Stimulated activated CD8-positive, alpha-beta memory T cell treated with anti-CD3 and anti-CD28 coated beads, Interleukin-15, amount 100 ng/mL, for 1 hour (primary cell): ENCODE measurements around the gene NDUFB6.
"Not testable (repeated sequence)": the region's sequence is repeated elsewhere in the genome, so short reads cannot be mapped to it uniquely, and the experiment has no call there.

Experiments
- DNase-seq: peaks from one replicate; pipeline ENCODE4 v3.0.0-alpha.2; 2020; ENCODE audit warnings: low read depth

The NDUFB6 gene

DNA sequence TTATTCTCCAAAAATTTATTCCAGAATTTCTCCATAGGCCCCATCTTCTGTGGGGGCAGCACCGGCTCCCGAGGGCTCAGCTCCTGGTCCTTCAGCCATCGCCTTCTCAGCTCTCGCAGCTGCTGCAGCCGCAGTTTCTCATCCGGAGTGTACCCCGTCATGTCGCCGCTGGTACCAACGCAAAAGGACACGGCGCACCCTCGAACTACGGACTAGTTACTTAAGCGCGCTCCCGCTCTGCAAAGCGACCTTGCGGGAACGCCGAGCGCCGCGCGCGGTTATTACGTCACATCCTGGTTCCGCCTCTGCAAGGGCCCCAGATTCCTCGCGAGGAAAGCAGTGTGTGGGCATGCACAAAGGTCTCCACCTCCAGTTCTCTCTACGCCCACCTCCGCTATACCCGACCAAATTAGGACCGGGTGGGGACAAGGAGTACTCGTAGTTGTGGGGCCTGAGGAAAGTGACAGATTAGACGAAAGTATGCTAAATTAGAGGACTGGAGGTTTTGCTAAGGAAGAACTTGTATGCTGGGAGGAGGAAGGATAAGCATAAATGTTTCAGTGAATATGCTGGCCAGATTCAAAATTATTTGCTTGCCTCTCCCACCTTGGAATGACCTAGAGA is at the start of gene NDUFB6:
Gene NDUFB6 (minus strand): TSS at position 260 of the 624 bp plus-strand sequence. CDS start 99 bp downstream, at position 161.
- peak; percentile 92 for DNase-seq

- DNase-seq = no peak
Measured at GRCh38 chr9:32618261-32618660, 45.3 kb upstream of the NDUFB6 start.

- DNase-seq = no peak
Measured at GRCh38 chr9:32606811-32607210, 33.9 kb upstream of the NDUFB6 start.

DNA sequence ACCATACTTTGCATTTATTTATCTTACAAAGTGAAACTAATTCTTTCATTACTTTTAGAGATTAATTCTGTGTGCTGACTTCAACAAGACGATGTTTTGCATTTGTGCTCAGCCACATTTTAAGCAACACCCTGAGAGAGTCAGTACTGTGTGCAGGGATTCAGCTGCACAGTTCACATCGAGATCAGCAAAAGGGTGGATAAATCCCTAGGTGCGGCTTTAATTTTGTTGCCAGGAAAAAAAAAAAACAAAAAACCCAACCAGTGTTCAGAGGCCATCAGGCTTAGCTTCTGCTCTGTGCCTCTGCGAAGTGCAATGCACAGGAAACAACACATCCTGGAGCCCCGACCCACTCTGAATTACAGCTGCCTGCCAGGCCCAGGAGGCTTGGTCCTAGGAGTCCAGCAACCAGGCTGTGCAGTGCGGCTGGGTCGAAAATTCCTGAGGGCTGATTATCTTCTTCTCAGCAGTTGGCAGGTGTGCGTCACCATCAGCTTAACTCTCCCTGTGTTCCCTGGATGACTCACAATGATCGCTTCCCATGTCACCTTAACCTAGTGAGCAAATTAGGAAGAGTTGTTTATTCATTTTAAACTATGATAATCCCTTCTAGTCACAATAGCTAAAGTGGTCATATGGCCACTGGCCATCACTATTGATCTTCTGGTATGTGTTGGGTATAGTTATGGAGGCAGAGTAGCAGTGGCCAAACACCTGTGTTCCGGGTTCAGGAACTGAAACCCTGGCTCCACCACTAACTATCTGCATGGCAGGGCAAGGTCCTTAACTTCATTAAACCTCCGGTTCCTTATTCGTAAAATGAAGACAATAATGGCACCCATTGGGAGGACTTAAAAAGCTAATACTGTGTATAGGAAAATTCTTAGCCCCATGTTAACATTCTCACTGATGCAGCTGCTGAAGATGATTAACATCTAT is 31.2 kb upstream of the NDUFB6 start:
- DNase-seq = no peak

DNA sequence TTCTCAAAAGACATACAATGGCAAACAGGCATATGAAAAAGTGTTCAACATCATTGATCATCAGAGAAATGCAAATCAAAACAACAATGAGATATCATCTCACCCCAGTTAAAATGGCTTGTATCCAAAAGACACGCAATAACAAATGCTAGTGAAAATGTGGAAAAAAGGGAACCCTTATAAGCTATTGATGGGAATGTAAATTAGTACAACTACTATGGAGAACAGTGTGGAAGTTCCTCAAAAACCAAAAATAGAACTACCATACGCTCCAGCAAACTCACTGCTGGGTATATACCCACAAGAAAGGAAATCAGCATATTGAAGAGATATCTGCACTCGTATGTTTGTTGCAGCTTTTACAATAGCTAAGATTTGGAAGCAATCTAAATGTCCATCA is 26.1 kb upstream of the NDUFB6 start:
- DNase-seq = not testable (repeated sequence)

DNA sequence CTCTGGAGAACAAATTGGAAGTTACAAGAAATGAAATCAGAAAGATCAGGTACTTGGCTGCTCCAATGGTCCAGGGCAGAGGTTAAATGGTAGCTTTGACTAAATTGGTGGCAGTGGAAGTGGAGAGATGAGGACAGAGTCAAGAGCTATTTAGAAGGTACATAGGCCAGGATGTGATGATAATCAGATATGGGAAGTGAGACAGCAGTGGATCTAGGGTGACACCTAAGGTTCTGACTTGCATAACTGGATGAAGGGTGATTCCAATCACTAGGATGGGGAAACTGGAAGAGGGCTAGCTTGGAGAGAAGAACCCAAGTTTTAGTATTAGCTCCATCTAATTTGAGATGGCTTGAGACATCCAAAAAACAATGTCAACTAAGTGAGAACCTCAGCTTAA is 24.0 kb upstream of the NDUFB6 start:
- no peak for DNase-seq

- DNase-seq = no peak
Measured at GRCh38 chr9:32596096-32596865, 23.3 kb upstream of the NDUFB6 start.

DNA sequence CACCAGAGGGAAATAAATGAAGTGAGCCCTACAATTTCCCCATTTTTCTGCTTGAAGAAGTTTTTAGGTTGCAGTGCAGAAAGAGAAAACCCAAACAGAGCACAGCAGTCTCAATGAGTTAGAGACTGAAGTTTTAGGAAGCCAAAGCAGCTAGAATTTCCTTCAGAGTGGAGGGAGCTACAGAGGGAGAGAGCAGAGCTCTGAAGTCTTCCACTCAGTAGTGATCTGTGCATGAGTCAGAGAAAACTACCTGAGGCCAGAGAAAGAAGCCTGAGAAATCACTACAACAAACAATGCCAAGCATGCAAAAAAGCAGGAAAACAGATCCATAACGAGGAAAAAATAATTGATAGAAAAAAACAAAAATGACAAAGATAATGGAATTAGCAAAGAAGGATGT is 17.9 kb upstream of the NDUFB6 start:
- DNase-seq = no peak

DNA sequence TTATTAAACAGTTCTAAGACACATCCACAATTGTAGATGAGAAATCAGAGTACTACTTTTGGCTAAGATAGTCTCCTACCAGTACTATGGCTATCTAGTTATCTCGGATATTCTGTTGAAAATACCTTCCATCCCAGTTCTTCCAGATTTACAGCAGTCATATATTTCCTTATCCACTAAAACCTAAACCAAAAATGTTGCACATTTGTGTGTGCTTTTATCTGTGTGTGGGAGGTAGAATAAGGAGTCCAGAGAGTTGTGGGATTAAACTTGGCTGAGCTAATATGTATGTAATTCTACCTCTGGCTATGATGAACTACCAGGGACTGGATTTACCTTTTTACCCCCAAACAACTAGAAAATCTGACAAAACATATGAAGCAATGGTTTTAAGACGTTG is 17.5 kb upstream of the NDUFB6 start:
- no peak for DNase-seq

GRCh38 chr9:32589083-32589723 is 16.2 kb upstream of the NDUFB6 start:
- no peak for DNase-seq

DNA sequence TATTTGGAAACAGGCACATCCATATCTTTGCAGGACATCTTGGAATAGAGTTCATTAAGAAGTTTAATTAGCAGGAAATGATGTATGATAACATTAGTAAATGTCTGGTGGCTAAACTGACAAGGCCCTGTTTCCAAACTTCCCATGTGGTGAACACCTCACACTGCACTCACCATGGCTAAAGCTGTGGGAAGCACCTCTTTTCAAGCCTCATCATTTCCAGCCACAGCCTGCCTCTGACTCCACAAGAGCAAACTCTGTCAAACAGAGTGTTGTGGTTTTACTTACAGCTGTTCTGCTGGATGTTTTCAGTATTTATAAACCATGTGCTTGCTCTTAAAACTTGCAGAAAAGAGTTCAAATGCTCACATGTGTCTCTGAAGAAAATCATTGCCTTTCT is 14.9 kb upstream of the NDUFB6 start:
- no peak for DNase-seq

GRCh38 chr9:32584784-32585183 is 11.8 kb upstream of the NDUFB6 start:
- no peak for DNase-seq

- no peak for DNase-seq
Measured at GRCh38 chr9:32581512-32582143, 8.7 kb upstream of the NDUFB6 start.

- no peak for DNase-seq
Measured at GRCh38 chr9:32580631-32581300, 7.8 kb upstream of the NDUFB6 start.

GRCh38 chr9:32579706-32580331 is 6.9 kb upstream of the NDUFB6 start:
- DNase-seq = peak; percentile 76

DNA sequence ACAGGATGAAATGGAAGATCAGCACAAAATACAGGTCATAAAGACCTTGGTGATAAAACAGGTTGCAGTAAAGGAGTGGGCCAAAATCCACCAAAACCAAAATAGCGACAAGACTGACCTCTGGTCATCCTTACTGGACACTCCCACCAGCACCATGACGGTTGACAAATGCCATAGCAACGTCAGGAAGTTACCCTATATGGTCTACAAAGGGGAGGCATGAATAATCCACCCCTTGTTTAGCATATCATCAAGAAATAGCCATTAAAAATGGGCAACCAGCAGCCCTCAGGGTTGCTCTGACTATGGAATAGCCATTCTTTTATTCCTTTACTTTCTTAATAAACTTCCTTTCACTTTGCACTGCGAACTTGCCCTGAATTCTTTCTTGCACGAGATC is 6.0 kb upstream of the NDUFB6 start:
- DNase-seq = no peak

GRCh38 chr9:32577316-32577715 is 4.4 kb upstream of the NDUFB6 start:
- DNase-seq = no peak

DNA sequence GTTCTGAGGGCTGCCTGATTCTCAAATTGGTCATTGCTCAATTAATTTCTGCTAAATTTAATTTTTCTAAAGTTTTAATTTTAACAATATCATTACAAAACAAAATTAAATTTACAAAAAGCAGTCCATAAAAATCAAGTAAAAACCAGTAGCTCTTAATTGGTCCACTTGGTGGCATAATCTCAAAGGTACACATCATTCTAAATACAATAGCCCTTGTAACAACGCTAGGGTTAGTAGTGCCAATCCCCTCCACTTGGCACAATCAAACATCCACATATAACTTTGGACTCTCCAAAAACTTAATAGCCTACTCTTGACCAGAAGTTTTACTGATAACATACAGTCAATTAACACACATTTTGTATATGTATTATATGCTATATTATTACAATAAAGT is 1.9 kb upstream of the NDUFB6 start:
- no peak for DNase-seq

DNA sequence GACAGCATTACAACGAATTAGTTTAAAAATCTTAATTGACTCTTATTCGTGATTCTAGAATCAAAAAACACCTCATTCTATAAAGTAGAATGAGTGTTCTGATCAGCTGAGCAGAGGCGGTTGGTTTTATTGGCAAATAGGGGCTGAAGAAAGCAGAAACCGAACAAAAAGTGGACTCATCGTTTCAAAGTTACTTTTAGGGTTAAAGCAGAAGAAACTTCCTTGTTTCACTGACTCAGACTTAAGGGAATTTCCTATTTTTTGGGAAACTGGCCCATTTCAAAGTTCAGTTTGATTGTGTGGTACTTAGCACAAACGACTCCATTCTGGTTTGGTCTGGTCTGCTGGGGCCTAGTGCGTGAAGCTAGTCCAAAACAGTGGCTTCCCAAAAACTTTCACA is 862 bp upstream of the NDUFB6 start:
- no peak for DNase-seq
